GM18519 (cell line): ENCODE results near the gene IL27RA.
A peak's percentile ranks its signal among the peaks of the same experiment; 100 is the strongest.

ENCODE experiments used
- ATAC-seq: cut with Tn5 transposase; IDR thresholded peaks from one replicate; pipeline ENCODE4 v1.9.1; 2021; ENCODE audit warnings: mild to moderate bottlenecking, moderate library complexity; ENCODE audit not compliant: unreplicated experiment, low FRiP score

Gene IL27RA

DNA sequence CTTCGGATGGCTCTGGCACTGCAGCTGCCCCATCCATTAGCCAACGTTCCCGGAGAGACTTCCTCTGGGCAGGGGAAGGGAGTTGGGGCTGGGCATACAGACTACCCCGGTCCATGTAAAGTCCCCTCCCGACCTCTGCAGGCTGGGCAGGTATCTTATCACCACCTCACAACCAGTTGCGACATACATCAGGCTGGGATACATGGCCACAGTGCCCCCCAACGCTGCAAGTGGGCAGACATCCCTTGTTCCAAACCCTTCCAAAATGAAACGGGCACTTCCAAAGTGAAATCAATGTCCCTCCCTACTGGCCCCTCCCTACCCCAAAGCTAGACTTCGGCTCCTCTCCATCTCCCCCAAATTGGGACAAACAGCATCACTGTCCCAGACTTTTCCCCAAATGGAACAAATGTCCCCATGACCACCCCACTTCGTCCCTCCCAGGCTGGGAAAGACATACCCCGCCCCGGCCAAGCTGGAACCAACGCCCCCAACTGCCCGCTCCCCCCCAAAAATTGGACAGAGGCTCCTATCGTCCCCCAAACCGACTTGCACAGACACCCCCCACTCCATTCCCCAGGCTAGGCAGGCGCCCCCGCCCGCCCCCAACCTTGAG, 25.3 kb downstream of the IL27RA start:
- ATAC-seq, result no peak

DNA sequence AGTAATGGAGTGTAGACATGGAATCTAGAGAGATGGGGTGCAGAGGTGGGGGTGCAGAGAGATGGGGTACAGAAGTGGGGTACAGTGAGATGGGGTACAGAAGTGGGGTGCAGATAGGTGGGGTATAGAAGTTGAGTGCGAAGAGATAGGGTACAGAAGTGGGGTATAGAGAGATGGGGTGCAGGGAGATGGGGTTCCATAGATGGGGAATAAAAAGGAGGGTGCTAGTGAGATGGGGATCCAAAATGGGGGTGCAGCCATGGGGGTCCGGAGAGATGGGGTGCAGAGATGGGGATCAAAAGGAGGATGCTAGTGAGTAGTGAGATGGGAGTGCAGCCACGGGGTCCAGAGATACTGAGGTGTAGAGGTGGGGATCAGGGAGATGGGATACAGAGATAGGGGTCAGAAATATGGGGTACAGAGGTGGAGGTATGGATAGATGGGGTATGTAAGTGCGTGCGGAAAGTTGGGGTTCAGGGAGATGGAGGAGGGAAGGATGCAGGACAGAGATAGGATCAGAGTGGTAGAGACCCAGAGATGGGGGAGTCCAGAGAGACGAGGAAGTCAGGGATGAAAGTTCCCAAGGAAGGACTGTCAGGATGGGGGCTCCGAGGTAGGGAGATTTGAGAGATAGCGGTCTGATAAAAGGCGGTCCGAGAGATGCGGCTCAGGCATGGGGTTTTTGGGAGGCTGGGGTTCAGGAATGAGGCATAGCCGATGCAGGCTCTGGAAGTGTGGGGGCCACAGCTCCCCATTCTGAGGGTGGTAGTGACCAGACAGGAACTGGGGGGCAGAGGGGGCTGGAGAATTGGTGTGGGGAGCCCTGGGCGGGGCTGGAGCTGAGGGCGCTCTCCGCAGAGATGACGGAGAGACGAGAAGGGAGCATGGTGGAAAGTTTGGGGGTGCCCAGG, 26.9 kb downstream of the IL27RA start:
- no peak for ATAC-seq

DNA sequence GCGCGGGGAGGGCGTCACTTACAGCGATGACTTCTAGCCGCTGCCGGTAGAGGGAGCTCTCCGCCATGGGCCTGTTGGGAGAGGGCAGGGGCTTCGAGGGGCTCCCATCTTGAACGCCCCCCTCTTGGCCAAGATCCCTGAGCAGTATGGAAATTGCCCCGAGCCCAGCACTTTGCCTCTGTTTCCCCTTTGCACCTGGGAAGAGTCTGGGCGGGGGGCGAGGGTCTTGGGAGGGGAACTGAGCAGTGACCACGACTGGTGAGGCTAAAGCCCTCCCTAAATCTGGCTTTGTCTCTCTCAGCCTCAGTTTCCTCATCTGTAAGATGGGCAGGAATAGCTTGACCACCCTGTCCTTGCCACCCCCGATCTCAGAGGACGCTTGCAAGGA, 27.5 kb downstream of the IL27RA start:
- no peak for ATAC-seq

DNA sequence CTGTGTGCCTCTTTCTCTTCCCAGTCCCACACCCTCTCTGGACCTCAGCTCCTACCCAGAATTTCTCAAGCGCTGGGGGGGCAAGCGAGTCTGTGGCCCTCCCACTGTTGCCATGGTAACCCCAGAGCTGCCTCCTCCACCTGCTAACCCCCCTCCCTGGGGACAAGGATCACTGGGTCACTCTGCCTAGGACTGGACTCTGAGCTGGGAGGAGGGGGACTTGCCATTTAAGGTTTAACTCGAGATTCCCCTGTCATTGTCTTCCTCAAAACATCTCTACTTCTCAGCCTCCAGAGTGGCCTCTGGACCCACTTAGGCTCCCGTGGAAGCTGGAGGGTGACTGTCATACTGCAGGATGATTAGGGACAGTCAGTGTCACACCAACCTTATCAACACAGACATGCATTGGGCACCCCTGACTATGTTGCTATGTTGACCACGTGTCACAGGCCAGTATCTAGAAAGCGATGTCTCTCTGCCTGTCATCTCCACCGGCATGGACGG, 28.1 kb downstream of the IL27RA start:
- ATAC-seq, result no peak

DNA sequence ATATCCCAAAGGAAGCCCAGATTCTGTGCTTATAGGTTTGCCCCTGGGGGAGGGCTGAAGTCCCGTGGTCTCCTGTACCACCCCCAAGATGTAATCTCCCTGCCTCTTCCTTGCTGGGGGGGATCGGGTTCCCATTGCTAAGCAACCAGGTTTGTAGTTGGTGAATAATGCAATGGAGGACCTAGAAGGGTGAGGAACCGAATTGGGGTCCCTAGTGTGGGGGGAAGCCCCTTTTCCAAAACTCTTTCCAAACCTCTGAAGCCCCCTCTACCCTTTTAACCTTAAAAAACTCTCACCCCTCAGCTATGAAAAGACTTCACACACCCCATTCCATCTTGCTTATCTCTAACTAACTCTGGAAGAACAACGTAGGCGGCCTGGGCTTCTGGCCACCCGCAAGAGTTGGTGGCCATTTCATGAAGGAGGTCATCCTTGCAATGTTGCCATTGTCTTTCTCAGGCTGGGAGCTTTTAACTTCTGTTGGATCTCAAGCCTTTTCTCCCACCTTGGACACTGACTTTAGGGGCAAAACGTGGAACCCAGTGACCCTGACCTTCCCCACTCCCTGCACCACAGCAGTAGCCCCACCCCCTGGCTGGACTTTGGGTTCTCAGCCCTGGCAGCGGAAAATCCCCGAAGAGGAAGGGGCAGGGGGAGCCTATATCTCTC, 29.7 kb downstream of the IL27RA start:
- no peak for ATAC-seq

DNA sequence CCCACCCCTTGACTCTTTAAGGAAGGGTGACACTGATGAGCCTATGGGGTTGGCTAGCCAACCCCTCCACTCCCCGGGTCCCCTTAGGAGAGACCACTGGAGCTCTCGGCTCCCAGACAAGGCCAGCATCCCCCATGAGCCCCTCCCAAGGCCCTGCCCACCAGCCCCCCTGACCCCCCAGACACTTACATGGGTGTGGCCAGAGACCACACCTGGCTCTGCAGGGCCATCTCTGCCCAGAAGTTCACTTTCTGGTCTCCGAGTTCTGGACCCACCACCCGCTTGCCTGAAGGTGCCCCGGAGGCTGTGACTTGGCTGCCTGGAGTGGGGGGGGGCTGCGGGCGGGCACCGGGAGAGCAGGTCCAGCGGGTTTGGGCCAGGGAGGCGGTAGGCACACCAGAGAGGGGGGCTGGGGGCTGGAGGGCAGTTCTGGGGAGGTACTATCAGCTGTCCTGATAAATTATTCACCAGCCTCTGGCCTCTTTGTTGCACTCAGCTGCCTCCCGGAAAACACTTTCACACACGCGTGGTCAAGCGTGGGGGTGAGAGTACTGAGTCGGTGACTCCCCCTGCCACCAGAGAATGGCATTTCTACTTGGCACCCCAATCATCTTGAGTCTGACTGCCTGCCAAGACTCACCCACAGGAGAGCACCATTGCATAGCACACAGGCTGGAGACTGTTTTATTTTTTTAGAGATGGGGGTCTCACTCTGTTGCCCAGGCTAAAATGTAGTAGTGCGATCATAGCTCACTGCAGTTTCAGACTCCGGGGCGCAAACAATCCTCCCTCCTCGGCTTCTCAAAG, 30.4 kb downstream of the IL27RA start, which contains the start of gene PALM3:
TSS of gene PALM3 (minus strand) at position 326 of the 807 bp plus-strand sequence. CDS start at position 230, 96 bp downstream.
- no peak for ATAC-seq

DNA sequence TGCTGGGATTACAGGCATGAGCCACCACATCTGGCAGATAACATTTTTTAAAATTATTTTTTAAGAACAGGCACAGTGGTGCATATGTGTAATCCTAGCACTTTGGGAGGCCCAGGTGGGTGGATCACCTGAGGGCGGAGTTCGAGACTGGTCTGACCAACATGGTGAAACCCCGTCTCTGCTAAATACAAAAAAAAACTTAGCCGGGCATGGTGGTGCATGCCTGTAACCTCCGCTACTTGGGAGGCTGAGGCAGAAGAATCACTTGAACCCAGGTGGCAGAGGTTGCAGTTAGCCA, 30.9 kb downstream of the IL27RA start:
- no peak for ATAC-seq

DNA sequence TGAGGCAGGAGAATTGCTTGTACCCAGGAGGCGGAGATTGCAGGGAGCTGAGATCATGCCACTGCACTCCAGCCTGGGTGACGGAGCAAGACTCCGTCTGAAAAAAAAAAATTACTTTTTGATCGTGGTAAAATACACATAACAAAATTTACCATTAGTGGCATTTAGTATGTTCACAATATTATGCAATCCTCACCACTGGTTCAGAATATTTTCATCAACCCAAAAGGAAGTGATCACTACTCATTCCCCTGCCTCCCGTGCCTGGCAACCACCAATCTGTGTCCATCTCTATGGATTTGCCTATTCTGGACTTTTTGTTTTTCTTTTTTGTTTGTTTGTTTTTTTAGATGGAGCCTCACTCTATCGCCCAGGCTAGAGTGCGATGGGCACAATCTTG, 31.5 kb downstream of the IL27RA start:
- ATAC-seq, result no peak

DNA sequence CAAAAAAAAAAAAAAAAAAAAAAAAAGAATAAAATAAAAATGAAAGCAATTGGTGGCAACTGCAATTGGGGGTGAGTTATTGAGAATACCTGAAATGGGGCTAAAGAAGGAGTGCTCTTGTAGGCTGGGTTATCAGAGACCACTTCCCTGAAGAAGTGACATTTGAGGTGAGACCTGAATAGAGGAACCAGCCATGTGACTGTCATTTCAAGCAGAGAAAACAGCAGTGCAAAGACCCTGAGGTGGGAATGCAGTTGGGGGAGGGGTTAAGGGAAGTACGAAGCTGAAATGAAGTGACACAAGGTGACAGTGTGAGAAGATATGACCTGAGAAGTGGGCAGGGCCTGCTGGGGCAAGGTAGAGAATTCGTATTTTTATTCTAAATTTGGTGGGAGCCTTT, 34.6 kb downstream of the IL27RA start:
- ATAC-seq, result no peak

DNA sequence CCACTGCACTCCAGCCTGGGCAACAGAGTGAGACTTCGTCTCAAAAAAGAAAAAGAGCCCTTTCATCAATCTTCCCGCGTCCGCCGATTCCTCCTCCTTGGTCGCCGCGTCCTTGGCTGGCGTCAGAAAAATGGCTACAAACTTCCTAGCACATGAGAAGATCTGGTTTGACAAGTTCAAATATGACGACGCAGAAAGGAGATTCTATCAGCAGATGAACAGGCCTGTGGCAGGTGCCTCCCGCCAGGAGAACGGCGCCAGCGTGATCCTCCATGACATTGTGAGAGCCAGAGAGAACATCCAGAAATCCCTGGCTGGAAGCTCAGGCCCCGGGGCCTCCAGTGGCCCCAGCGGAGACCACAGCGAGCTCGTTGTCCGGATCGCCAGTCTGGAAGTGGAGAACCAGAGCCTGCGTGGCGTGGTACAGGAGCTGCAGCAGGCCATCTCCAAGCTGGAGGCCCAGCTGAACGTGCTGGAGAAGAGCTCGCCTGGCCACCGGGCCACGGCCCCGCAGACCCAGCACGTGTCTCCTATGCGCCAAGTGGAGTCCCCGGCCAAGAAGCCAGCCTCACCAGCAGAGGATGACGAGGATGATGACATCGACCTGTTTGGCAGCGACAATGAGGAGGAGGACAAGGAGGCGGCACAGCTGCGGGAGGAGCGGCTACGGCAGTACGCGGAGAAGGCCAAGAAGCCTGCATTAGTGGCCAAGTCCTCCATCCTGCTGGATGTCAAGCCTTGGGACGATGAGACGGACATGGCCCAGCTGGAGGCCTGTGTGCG, 38.9 kb downstream of the IL27RA start:
- no peak for ATAC-seq

DNA sequence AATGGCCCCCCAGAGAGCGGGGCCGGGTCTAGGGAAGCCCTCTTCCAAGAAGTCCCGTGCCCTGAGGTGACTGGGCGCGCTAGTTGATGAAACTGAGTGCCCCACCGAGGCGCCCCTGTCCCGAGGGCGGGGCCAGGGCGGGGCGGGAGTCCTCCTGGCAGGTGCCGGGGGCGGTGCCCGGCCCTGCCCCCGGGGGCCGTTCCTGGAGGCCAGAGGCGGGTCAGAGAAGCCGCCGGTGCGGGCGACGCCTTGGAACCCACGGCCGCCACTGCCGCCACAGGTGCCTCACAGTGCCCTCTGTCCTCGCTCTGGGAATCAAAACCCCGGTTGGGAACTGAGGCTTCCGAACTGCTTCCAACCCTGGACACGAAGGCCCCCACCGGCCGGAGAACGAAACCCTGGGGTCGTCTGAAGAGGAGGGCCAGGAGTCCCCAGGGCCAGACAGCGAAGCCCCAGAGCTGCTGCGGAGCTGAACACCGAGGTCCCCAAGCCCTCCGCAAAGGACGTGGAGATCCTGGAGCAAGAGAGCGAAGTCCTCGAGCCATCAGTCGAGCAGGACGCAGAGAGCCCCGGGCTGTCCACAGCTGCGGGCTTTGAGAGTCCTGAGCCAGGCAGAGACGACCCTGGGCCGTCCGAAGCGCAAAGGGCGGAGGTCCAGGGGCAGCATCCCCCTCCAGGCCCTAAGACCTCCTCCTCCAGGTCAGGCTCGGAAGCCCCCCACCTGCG, 41.1 kb downstream of the IL27RA start, which contains the start of gene MISP3:
TSS of gene MISP3 (plus strand) at position 252 of the 726 bp plus-strand sequence. CDS start 524 bp downstream, outside the sequence.
- ATAC-seq, result no peak

DNA sequence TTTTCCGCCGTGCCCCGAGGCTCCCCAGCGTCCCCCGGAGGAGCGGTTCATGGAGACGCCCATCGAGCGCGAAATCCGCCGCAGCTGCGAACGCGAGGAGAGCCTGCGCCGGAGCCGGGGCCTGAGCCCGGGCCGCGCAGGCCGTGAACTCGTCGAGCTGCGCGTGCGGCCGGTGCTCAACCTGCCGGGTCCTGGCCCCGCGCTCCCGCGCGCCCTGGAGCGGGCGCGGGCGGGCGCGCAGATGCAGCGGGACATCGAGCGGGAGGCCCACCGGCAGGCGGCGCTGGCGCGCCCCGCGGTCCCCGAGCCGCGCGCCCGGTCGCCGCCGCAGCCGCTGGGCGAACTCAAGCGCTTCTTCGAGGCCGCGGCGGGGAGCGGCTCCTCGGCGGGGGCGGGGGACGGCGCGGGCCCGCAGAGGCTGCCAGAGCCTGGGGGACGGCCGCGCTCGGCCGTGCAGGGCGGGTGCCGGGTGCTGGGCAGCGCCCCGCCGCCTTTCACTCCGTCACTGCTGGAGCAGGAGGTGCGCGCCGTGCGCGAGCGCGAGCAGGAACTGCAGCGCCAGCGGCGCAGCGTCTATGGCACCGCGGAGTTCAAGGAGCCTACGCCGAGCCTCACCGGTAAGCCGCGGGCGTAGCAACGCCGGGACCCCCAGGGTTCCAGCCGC, 41.8 kb downstream of the IL27RA start:
- ATAC-seq, result peak; percentile 40

DNA sequence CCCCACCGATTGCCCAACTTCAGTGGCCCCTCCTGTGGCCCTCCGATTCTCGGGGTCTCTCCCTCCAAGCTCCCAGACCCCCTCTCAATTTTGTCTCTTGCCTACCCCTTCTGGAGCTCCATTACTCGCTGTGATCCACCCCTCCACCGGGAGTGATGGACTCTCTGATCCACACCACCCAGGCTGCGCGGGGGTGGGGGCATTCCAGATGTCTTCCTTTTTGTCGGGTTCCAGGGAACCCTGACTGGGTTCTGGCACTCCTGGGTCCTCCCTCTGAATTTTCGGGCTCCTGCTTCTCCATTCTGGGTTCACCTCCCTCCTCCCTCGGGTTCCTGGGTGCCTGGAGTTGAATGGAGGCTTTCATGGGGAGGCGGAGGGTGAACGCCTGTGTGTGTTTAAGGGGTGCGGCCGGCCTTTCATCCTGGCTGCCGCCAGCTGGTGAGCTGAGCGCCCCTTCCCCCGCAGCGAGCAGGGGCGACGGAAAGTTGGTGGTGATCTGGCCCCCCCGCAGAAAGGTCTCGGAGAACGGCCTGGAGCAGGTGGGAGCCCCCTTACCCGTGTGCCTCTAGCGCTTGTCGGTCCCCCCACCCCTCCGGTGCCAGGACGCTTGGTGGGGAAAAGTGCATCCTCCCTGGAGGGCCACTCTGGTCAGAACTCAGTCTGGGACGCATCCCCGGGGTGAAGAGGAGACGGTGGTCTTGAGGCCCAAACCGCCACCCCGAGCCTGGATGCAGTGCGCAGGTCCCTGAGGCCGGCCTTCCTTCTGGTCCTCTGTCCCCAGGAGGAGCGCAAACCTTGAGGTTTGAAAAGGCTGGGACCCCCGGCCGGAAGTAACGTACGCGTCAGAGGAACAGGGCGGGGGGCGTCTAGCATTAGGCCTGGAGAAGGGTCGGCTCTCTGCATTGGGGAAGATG, 42.6 kb downstream of the IL27RA start:
- ATAC-seq, result no peak

DNA sequence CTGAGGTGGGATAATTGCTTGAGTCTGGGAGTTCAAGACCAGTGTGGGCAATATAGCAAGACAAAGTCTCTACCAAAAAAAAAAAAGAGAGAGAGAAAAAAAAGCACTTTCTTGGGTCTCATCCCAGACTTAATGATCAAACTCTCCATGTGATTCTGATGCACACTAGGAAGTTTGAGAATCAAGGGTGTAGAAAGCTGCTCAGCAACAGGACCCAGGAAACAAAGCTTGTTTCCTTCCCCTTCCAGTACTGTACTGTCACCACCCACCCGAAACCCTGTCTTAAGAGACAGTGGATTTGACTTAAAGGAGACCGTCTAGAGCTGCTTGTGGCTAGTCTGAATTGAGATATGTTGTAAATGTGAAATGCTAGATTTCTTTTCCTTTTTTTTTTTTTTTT, 46.8 kb downstream of the IL27RA start:
- no peak for ATAC-seq

DNA sequence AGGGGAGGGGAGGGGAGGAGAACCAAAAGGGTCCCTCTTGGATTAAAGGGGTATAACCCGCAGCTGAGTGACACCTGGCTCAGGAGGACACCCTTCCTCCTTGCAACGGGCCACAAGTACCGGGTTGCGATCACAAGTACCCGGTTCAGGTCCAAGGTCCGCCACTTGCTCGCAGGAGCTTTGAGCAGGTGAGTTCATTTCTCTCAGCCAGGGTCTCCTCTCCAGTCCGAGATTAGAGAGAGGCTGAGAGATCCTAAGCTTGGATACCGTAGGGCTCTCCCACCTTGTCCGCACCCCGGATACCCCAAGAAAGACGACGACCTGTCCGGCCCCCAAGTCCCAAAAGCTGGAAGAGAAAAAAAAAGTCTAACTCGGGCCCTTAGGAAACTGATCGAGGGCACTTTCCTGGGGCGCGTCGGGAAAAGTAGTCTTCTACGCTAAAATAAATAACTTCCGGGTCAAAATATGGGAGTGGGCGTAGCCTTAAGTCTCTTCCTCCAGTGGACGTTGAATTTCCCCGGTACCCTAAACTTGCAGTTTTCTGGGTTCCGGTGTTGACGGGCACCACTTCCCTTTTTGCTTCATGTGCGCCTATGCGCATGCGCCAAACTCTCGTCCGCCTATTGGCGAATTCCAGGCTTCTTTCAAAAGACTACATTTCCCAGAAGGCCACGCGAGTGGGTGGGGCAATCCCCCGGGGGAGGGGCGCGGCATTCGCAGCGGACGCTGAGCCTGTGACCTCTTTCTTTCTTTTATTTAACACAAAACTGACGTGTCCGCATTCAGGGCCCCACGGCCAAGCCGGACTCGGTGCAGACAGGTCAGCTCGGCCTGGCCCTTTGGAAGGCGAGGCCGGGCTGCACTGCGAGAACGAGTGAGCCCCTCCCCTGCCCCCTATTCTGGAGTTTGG, 49.6 kb downstream of the IL27RA start:
- ATAC-seq, result peak; percentile 78
